Measurements from ENCODE around the gene SLBP. TPM values are rescaled to one million over a fixed set of nuclear protein-coding genes. Genes with fewer than 3 reads are reported as not detected.

The SLBP gene
- total and polyA plus RNA-seq, 2 of the 8 experiments (the other 6 are each of a cell fraction or from before 2014, with no cell fraction given), result 44.1 to 49.0 TPM

DNA sequence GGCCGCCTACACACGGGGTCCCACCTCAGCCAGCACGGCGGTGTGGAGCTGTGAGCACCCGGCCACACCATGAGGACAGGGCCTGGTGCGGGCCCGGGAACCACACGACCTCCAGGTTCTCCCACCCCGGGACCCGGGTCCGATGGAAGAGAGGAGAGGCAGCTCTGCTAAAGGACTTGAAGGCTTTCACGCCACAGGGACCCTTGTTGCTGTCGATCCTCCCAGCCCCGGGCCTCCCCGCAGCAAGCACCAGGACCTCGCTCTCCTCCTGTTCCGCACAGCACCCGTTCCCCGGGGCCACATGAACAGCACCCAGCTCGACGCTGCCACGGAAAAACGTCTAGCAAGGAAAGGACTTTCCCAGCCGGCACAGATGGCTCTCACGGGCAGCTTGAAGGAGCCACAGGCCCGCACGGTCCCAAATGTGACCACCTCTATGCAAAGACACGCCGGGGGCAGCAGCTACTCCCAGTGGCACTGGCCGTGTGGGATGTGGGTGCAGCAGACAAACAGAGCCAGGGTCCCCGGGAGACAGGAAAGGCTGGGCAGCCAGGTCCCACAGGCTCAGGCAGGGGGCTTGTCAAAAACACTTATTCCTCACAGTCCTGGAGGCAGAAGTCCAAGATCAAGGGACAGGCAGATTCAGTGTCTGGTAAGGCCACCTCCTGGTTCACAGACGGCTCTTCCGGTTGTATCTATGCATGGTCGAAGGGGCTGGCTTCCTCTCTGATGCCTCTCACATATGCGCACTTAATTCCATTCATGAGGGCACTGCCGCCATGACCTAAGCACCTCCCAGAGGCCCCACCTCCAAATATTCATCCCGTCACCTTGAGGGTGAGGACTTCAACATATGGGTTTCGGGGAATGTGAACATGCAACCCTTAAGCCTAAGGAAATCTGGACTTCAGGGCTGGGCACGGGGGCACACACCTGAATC, 52.7 kb downstream of the SLBP start:
- no peaks in the 10 kb centered on the region for H3K36me3 ChIP-seq (ENCODE audit: control insufficient read depth in 2 of 4, insufficient read depth in 4 of 4, low read length in 3 of 4)
- peaks cover 0 to 3% (median 2%) of the 10 kb centered on the region in 4 experiments; a peak in 2 of 7 replicates for H3K4me1 ChIP-seq (replicated peaks in 1 of 4; ENCODE audit: control insufficient read depth in 3 of 4, insufficient read depth in 4 of 4, low read length in 3 of 4)
- H2AFZ ChIP-seq (ENCODE audit: low read length), result no peak overlapping the region
- 88% methylated on average over 39 of the region's 39 CpGs; no CpG with 5 or more reads in 1 of the 2 experiments for WGBS, 2 experiments (ENCODE audit: extremely low coverage in 1 of 2, insufficient coverage in 1 of 2, insufficient read length in 1 of 2, insufficient replicate concordance in 2 of 2, low coverage in 1 of 2, low lambda C conversion rate in 2 of 2, missing lambda C conversion rate in 1 of 2)
- no peak overlapping the region for H2AK5ac ChIP-seq (ENCODE audit: low read depth, low read length)
- DNase-seq (ENCODE audit: low read depth in 1 of 2, low spot score in 2 of 2) (no peak), FAIRE-seq (no peak)
- H3K27ac ChIP-seq (ENCODE audit: low read depth, low read length), result no peak overlapping the region
- CTCF ChIA-PET (ENCODE audit: partially characterized antibody), result interaction anchor here (0.6 to 2.6 kb wide), 6 partner anchors 14 to 302 kb away, joined by 3 to 9 read pairs (median 4); no protein-coding TSS in a partner anchor
- no peak overlapping the region for H2BK120ac ChIP-seq (replicated peaks; ENCODE audit: low read depth, low read length)
- no peak overlapping the region for H3K14ac ChIP-seq (ENCODE audit: insufficient read length)
- no peak overlapping the region for H3K23ac ChIP-seq (ENCODE audit: insufficient read length)
- H4K20me1 ChIP-seq (replicated peaks in 1 of 2; ENCODE audit: control insufficient read depth in 1 of 2, insufficient read depth in 2 of 2, low read length in 2 of 2), result no peaks in the 10 kb centered on the region
- H3K9ac ChIP-seq (replicated peaks in 1 of 4; ENCODE audit: extremely low read depth in 1 of 4, low read depth in 3 of 4, low read length in 3 of 4), result no peak overlapping the region
- H4K8ac ChIP-seq (ENCODE audit: extremely low read depth, insufficient read depth, low read length), result peak overlapping the region; percentile 79; the same call in 1 of the 2 replicates
- TF ChIP-seq CEBPB (IDR thresholded peaks at IDR 0.05; ENCODE audit: low read depth, low read length), result no peak
- TF ChIP-seq CBX8 (IDR thresholded peaks at IDR 0.05; ENCODE audit: borderline replicate concordance, low read depth, low read length), result no peak
- no peak for TF ChIP-seq TAF7 (optimal IDR thresholded peaks at IDR 0.05; ENCODE audit: borderline replicate concordance, low read depth, low read length)
- no peak for TF ChIP-seq CHD1 (IDR thresholded peaks at IDR 0.05; ENCODE audit: low read depth, low read length)
- H3K9me3 ChIP-seq (ENCODE audit: insufficient read depth in 2 of 2, low read depth in 1 of 2, low read length in 1 of 2), result no peaks in the 10 kb centered on the region
- no peaks in the 10 kb centered on the region for H3K23me2 ChIP-seq (ENCODE audit: low read depth, low read length)
- H3K27me3 ChIP-seq (replicated peaks in 1 of 4; ENCODE audit: control insufficient read depth in 3 of 4, extremely low read depth in 1 of 4, insufficient read depth in 3 of 4, low read length in 3 of 4), result no peaks in the 10 kb centered on the region
- no peak overlapping the region for H4K5ac ChIP-seq (ENCODE audit: insufficient read length, low read depth, low read length)
- no peak overlapping the region for H3K4me2 ChIP-seq (ENCODE audit: insufficient read depth in 1 of 2, low read depth in 2 of 2, low read length in 2 of 2)
- no peak overlapping the region for H3K18ac ChIP-seq (ENCODE audit: extremely low read depth, low read length)
- no peak overlapping the region for H3K56ac ChIP-seq (replicated peaks; ENCODE audit: insufficient read length, low read depth, low read length)
- H4K91ac ChIP-seq (replicated peaks; ENCODE audit: insufficient read length, low read length), result no peak overlapping the region
- POLR2A ChIA-PET (ENCODE audit: partially characterized antibody), result interaction anchor here (1.5 kb wide), 1 partner anchor 8 kb away, joined by 4 read pairs; no protein-coding TSS in a partner anchor
- no peaks in the 10 kb centered on the region for H3K79me2 ChIP-seq (ENCODE audit: control insufficient read depth in 1 of 2, insufficient read depth in 2 of 2, low read length in 2 of 2)
- no peak overlapping the region for H2BK12ac ChIP-seq (ENCODE audit: low read depth, low read length)
- H2BK20ac ChIP-seq (ENCODE audit: low read length), result no peak overlapping the region
- H3K4ac ChIP-seq (replicated peaks; ENCODE audit: insufficient read length, low read depth, low read length), result no peak overlapping the region
- 0 out of 2 replicates have a peak overlapping the region, but pooled peaks have one; percentile 29 for H2BK15ac ChIP-seq (ENCODE audit: low read length)
- H3K4me3 ChIP-seq (ENCODE audit: extremely low read depth in 1 of 4, insufficient read depth in 2 of 4, low read depth in 3 of 4, low read length in 4 of 4), result no peak overlapping the region
- no peak overlapping the region for H2BK5ac ChIP-seq (ENCODE audit: low read depth, low read length)
- H3K79me1 ChIP-seq (ENCODE audit: low read depth, low read length), result no peaks in the 10 kb centered on the region

Data from H1 (cell line).